Neutrophil (primary cell): ENCODE data around the gene ABLIM1.

Experiments used
- H3K27ac ChIP-seq: fragments of 200-600 bp; sonication (generic); 2 replicates; pipeline ENCODE4 v1.5.1; 2016; ENCODE audit warnings: mild to moderate bottlenecking, moderate library complexity
- H3K27me3 ChIP-seq: fragments of 200-600 bp; sonication (generic); 2 replicates; pipeline ENCODE4 v1.6.0; 2016; ENCODE audit warnings: mild to moderate bottlenecking
- H3K36me3 ChIP-seq: fragments of 200-600 bp; sonication (generic); 2 replicates; pipeline ENCODE4 v1.5.1; 2017
- H3K4me1 ChIP-seq, 2 experiments: fragments of 200-600 bp in 1 of 2; sonication (generic) in 1 of 2; 1 replicate in 1 of 2; 2 replicates in 1 of 2; pipeline versions ENCODE4 v1.5.1 to v1.6.1; 2013 to 2016; ENCODE audit warnings: low read depth in 1 of 2, low read length in 1 of 2, mild to moderate bottlenecking in 1 of 2, moderate library complexity in 1 of 2; ENCODE audit not compliant: control insufficient read depth in 1 of 2, insufficient read depth in 1 of 2
- H3K4me3 ChIP-seq, 2 experiments: fragments of 200-600 bp in 1 of 2; sonication (generic) in 1 of 2; 1 replicate in 1 of 2; 2 replicates in 1 of 2; pipeline ENCODE4 v1.5.1; 2013 to 2016; ENCODE audit warnings: low read depth in 1 of 2, low read length in 1 of 2, mild to moderate bottlenecking in 1 of 2, moderate library complexity in 1 of 2
- H3K9me3 ChIP-seq: fragments of 200-600 bp; sonication (generic); 2 replicates; pipeline ENCODE4 v1.5.1; 2016
- CTCF ChIP-seq: fragments of 200-600 bp; sonication (generic); IDR thresholded peaks from 2 replicates; pipeline ENCODE4 v1.5.1; 2016; ENCODE audit warnings: antibody characterized with exemption

The ABLIM1 gene

DNA sequence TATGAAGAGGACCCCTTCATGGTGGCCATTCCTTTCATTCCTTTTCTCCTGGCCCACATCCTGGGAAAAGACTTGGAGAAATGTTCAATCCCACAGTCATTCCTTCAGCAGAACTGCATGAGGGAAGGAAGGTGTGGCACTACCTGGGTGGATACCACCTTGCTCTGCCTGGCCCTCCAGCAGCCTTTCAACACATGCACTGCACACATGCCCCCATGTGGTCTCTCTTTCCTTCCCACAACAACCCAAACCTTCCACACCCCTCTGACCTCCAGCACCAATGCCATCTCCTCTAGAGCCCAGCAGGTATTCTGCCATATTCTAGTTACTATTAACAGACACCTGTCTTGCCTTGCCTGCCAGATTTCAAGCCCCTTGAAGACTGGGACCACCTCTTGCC lies 213.3 kb downstream of the ABLIM1 start:
- H3K4me3 ChIP-seq = no peak overlapping the region
- TF ChIP-seq CTCF = no peak
- no peaks in the 10 kb centered on the region for H3K4me1 ChIP-seq
- no peaks in the 10 kb centered on the region for H3K9me3 ChIP-seq
- no peak overlapping the region for H3K27ac ChIP-seq
- H3K27me3 ChIP-seq = no peaks in the 10 kb centered on the region
- H3K36me3 ChIP-seq = no peaks in the 10 kb centered on the region

DNA sequence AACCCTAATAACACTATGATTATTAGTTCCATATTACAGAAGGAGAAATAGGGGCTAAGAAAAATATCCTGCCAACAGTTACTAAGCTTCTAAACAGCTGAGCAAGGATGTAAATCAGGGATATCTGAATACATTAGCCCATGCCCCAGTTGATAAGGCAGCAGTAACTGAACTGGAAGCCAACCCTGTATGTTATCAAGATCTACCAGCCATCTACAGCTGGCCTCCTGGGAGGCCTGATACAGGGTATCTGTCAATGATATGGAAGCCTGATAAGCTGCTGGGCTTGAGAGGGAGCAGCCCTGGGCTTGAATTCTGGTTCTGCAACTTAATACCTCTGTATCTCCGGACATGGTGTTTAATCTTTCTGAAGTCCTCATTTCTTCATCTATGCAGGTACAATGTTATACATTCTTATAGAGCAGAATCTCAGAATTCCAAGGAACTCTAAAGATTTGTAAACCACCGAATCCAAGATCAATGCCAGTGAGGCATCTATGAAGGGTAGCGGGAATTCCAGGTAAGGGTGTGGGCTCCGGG lies 215.9 kb downstream of the ABLIM1 start:
- H3K4me3 ChIP-seq = no peak overlapping the region
- no peaks in the 10 kb centered on the region for H3K9me3 ChIP-seq
- no peak overlapping the region for H3K27ac ChIP-seq
- H3K36me3 ChIP-seq = no peaks in the 10 kb centered on the region
- H3K4me1 ChIP-seq = no peaks in the 10 kb centered on the region
- no peak for TF ChIP-seq CTCF
- no peaks in the 10 kb centered on the region for H3K27me3 ChIP-seq

- TF ChIP-seq CTCF = no peak
- no peaks in the 10 kb centered on the region for H3K9me3 ChIP-seq
- no peaks in the 10 kb centered on the region for H3K27me3 ChIP-seq
- no peaks in the 10 kb centered on the region for H3K4me1 ChIP-seq
- no peaks in the 10 kb centered on the region for H3K36me3 ChIP-seq
- H3K4me3 ChIP-seq = no peak overlapping the region
- H3K27ac ChIP-seq = no peak overlapping the region
Observed at GRCh38 chr10:114441107-114441506, 217.0 kb downstream of the ABLIM1 start.

GRCh38 chr10:114437473-114438292 lies 220.4 kb downstream of the ABLIM1 start:
- Histone ChIP-seq H3K4me3 (no peak overlapping the region), H3K27me3 (no peaks in the 10 kb centered on the region), H3K36me3 (no peaks in the 10 kb centered on the region), H3K4me1 (no peaks in the 10 kb centered on the region), H3K27ac (no peak overlapping the region), H3K9me3 (no peaks in the 10 kb centered on the region)
- TF ChIP-seq CTCF = no peak

DNA sequence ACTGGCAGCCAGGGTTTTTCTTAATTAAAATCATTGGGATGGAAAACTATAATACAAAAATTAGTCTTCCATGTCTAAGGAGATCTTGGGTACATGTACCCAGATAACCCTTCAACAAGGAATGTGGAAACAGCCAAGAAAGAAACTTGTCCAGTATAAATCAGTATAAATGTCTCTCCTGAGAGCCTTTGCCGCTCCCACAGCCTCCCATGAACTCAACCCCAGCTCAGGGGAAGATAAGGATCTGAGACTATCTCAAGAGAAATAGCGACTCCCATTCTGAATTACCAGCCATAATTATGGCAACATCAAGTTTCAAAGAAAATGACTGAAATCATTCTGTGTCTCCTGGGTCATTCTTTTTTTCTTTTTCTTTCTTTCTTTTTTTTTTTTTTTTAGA lies 221.1 kb downstream of the ABLIM1 start:
- Histone ChIP-seq H3K27ac (no peak overlapping the region), H3K4me1 (no peaks in the 10 kb centered on the region), H3K27me3 (no peaks in the 10 kb centered on the region), H3K9me3 (no peaks in the 10 kb centered on the region), H3K4me3 (no peak overlapping the region), H3K36me3 (no peaks in the 10 kb centered on the region)
- no peak for TF ChIP-seq CTCF
